Measurements from ENCODE around the gene CNOT1. TPM values are rescaled to one million over a fixed set of nuclear protein-coding genes. Genes with fewer than 3 reads are reported as not detected.
A peak's percentile ranks its signal among the peaks of the same experiment; 100 is the strongest.

Gene CNOT1
- total RNA-seq, 1 experiment from 2014 or later: 328 TPM

DNA sequence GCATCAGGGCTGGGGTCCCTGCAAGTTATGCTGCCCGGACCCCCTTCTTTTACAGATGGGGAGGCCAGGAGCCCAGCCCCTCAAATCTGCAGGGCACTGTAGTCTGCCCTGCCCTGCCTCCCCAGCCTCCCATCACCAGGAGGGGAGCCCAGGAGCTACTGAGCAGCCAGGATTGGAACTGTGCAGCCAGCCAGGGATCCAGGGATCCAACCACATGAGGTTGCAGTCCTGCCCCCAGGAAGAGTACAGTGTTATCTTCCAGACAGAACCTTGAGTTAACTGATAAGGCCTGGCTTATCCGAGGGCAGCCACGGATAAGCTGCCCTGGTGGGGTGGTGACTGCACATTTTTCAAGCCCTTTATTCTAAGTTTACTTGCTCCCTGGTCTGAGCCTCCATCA lies 141.1 kb downstream of the CNOT1 start:
- H3K9me3 ChIP-seq (ENCODE audit: control insufficient read depth, low read depth, low read length): no peaks in the 10 kb centered on the region
- H3K79me2 ChIP-seq (ENCODE audit: insufficient read depth, low read length): no peaks in the 10 kb centered on the region
- no peaks in the 10 kb centered on the region for H3K27me3 ChIP-seq (ENCODE audit: insufficient read depth, low read length)
- peak; percentile 25 for DNase-seq
- H2AK5ac ChIP-seq (ENCODE audit: insufficient read length, low read length): no peak overlapping the region
- no peaks in the 10 kb centered on the region for H4K20me1 ChIP-seq (ENCODE audit: control insufficient read depth, insufficient read depth, insufficient read length)
- no peak overlapping the region for H4K8ac ChIP-seq (replicated peaks; ENCODE audit: insufficient read length, low read depth, low read length)
- no peak overlapping the region for H3K56ac ChIP-seq (ENCODE audit: insufficient read length, low read depth, low read length)
- no peak overlapping the region for H4K91ac ChIP-seq (ENCODE audit: insufficient read length, low read depth, low read length)
- TF ChIP-seq, protein P1, sequence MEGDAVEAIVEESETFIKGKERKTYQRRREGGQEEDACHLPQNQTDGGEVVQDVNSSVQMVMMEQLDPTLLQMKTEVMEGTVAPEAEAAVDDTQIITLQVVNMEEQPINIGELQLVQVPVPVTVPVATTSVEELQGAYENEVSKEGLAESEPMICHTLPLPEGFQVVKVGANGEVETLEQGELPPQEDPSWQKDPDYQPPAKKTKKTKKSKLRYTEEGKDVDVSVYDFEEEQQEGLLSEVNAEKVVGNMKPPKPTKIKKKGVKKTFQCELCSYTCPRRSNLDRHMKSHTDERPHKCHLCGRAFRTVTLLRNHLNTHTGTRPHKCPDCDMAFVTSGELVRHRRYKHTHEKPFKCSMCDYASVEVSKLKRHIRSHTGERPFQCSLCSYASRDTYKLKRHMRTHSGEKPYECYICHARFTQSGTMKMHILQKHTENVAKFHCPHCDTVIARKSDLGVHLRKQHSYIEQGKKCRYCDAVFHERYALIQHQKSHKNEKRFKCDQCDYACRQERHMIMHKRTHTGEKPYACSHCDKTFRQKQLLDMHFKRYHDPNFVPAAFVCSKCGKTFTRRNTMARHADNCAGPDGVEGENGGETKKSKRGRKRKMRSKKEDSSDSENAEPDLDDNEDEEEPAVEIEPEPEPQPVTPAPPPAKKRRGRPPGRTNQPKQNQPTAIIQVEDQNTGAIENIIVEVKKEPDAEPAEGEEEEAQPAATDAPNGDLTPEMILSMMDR (conservative IDR thresholded peaks at IDR 0.05): no peak
- no peak overlapping the region for H2AFZ ChIP-seq (ENCODE audit: low read length)
- no peak overlapping the region for H3K18ac ChIP-seq (ENCODE audit: insufficient read length, low read depth, low read length)
- no CpG with 5 or more reads among the region's 3 CpGs for WGBS (ENCODE audit: extremely low coverage, insufficient read length, low lambda C conversion rate)
- Mint-ChIP-seq H3K27me3 (ENCODE audit: low read depth) (peaks cover 15% of the 10 kb centered on the region), H3K4me3 (no peak overlapping the region), H3K36me3 (ENCODE audit: insufficient read depth in 1 of 3, low read depth in 3 of 3) (0 out of 7 replicates have a peak, but pooled peaks cover 0 to 2% (median 0%) of the 10 kb centered on the region in 3 experiments), H3K9me3 (peaks cover 0 to 2% of the 10 kb centered on the region in 2 experiments; a peak in 2 of 5 replicates), H3K4me1 (peaks cover 6 to 15% of the 10 kb centered on the region in 2 experiments; a peak in 3 of 4 replicates), H3K27ac (no peak overlapping the region)
- no peak overlapping the region for H2BK20ac ChIP-seq (ENCODE audit: low read depth, low read length, poor library complexity, severe bottlenecking)
- no peaks in the 10 kb centered on the region for H3K79me1 ChIP-seq (ENCODE audit: insufficient read depth, low read depth, low read length, poor library complexity, severe bottlenecking)
- H3K23ac ChIP-seq (ENCODE audit: insufficient read length, low read depth, low read length): no peak overlapping the region
- no peak overlapping the region for H2BK120ac ChIP-seq (ENCODE audit: low read depth, low read length, poor library complexity, severe bottlenecking)
- no peak overlapping the region for H2BK12ac ChIP-seq (ENCODE audit: insufficient read length, low read depth, low read length)
- H3K9ac ChIP-seq (ENCODE audit: extremely low read depth, insufficient read length, low read length): no peak overlapping the region
- no peaks in the 10 kb centered on the region for H3K4me1 ChIP-seq (ENCODE audit: insufficient read depth, low read length)
- H3K27ac ChIP-seq (ENCODE audit: insufficient read length, low read depth, low read length): no peak overlapping the region
- no peak overlapping the region for H2BK15ac ChIP-seq (ENCODE audit: low read depth, low read length)
- H3K4me2 ChIP-seq (ENCODE audit: insufficient read depth, insufficient read length, low read length): no peak overlapping the region
- H3K14ac ChIP-seq (ENCODE audit: insufficient read depth, low read length): no peak overlapping the region
- H3K4ac ChIP-seq (ENCODE audit: low read depth, low read length): no peak overlapping the region
- no peaks in the 10 kb centered on the region for H3K23me2 ChIP-seq (ENCODE audit: insufficient read length, low read depth, low read length, poor library complexity, severe bottlenecking)
- H3T11ph ChIP-seq (ENCODE audit: low read length): no peak overlapping the region
- H2BK5ac ChIP-seq (ENCODE audit: insufficient read length, low read length): no peak overlapping the region
- no peak overlapping the region for H4K5ac ChIP-seq (ENCODE audit: insufficient read length, low read depth, low read length)

Data from H9 (cell line).